ENCODE measurements around the gene C1orf232.

- TF ChIP-seq, protein P1, sequence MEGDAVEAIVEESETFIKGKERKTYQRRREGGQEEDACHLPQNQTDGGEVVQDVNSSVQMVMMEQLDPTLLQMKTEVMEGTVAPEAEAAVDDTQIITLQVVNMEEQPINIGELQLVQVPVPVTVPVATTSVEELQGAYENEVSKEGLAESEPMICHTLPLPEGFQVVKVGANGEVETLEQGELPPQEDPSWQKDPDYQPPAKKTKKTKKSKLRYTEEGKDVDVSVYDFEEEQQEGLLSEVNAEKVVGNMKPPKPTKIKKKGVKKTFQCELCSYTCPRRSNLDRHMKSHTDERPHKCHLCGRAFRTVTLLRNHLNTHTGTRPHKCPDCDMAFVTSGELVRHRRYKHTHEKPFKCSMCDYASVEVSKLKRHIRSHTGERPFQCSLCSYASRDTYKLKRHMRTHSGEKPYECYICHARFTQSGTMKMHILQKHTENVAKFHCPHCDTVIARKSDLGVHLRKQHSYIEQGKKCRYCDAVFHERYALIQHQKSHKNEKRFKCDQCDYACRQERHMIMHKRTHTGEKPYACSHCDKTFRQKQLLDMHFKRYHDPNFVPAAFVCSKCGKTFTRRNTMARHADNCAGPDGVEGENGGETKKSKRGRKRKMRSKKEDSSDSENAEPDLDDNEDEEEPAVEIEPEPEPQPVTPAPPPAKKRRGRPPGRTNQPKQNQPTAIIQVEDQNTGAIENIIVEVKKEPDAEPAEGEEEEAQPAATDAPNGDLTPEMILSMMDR (IDR thresholded peaks at IDR 0.05), result no peak
- TF ChIP-seq ZFX (IDR thresholded peaks at IDR 0.05; ENCODE audit: borderline replicate concordance), result no peak
Observed at GRCh38 chr1:26134466-26134865, 34.3 kb downstream of the C1orf232 start.

All from 22Rv1 (cell line).